Measurements from ENCODE around the gene SSC4D.
A peak's percentile ranks its signal among the peaks of the same experiment; 100 is the strongest.

Gene SSC4D

DNA sequence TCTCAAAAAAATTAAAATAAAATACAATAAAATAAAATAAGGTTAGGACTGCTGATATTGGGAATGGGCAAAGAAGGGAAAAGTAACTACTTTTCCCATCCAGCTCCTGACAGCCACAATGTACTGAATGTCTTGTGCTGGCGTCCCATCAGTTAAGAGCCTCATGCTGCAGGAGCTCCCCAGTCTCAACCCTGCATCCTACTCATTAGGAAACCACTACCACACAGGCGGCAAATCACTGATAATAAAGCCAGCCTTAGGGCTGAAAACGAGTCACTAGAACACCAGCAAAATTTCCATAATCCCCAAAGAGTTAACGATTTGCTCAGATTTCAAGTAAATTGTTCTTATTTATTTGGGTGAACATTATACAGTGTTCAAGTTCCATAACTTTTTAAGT, 55.0 kb downstream of the SSC4D start:
- no peak for DNase-seq (ENCODE audit: low read depth)

DNA sequence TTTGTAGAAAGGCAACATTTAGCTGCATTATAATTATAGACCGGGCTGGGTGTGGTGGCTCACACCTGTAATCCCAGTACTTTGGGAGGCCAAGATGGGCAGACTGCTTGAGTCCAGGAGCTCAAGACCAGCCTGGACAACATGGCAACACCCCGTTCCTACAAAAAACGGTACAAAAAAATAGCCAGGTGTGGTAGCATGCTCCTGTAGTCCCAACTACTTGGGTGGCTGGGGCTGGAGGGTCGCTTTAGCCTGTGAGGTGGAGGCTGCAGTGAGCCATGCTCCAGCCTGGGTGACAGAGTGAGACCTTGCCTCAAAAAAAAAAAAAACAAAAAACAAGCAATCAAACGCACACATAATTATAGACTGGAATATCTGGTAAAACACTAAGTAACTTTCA, 55.8 kb downstream of the SSC4D start:
- DNase-seq (ENCODE audit: low read depth) = no peak

DNA sequence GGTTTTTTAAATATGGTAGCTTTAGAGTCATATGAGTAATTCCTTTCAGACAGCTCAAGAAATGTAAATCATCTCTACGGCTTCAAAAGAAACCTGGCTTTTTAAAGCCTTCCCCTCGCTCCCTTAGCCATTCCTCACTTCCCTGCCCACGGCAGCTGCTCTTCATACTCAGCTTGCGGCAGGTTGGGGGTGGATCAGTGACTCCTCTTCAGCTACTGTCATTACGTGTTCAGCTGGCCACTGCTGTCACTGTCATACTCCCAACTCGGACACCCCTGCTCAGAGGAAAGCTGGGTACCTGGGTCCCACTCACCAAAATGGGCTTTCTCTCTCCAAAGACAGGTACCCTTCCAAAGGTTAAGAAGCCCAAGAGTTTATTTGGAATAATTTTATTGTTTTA, 57.3 kb downstream of the SSC4D start:
- no peak for DNase-seq (ENCODE audit: low read depth)

DNA sequence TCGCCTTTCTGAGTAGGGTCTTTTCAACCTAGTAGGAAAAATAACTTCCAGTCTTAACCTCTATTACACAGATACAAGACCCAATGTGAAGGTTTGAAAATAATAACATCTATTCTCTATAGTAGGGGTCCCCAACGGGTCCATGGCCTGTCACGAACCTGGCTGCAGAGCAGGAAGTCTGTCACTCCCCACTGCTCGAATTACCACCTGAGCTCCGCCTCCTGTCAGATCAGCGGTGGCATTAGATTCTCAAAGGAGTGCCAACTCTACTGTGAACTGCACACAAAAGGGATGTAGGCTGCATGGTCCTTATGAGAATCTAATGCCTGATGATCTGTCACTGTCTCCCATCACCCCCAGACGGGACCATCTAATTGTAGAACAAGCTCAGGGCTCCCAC, 58.1 kb downstream of the SSC4D start:
- DNase-seq (ENCODE audit: low read depth) = no peak

DNA sequence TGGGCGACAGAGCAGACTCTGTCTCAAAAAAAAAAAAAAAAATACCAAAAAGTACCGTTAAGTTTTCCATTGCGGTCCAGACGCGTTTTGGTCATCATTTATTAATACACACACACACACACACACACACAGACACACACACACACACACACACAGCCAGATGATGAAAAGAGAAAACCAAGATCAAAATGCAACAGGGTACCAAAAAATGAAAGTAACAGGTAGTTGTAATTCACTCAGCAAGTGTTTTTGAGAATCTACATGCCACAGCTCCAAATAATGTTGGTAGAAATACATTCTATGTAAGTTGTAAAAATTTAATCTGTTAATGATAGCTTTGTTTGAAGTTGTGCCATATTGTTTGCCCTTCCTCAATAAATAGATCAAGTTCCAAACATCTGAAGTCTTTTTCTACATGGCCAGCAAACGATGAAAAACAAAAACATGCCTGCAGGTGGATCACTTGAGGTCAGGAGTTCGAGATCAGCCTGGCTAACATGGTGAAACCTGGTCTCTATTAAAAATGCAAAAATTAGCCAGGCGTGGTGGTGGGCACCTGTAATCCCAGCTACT, 60.1 kb downstream of the SSC4D start:
- no peak for DNase-seq (ENCODE audit: low read depth)

DNA sequence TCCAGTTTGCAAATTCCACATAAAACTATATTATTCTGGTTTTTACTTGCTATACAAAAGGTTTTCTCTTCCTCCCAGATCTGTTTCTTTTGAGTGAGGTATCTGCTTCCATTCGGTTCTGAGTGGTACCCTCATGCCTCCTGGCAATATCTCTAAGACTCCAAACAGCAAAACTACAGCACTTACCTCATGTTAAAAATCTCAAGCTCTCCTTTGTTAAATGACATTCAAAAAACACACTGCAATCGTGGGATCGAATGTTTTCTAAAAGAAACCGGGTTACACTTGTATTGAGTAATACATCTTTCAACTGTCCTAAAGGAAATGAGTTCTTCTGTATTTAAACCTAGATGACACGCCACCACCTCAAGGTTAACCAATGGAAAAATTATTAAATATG, 61.8 kb downstream of the SSC4D start:
- DNase-seq (ENCODE audit: low read depth) = no peak

DNA sequence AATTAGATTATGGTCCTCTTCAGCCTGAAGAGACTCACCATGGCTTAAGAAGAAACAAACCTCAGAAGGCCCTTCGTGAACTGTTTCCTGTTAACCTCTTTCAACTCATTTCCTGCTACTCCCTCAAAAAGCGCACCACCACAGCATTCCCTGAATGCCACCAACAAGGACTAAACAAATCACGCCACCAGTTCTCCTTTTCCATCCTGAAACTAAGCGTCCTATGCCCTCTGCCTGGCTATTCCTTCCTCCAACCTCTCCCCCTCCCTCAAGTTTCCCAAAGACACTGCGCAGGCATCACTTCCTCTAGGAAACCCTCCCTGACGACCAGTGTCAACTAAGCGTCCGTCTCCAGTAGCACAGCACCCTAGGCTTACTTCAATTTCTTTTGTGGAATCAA, 62.7 kb downstream of the SSC4D start:
- no peak for DNase-seq (ENCODE audit: low read depth)

DNA sequence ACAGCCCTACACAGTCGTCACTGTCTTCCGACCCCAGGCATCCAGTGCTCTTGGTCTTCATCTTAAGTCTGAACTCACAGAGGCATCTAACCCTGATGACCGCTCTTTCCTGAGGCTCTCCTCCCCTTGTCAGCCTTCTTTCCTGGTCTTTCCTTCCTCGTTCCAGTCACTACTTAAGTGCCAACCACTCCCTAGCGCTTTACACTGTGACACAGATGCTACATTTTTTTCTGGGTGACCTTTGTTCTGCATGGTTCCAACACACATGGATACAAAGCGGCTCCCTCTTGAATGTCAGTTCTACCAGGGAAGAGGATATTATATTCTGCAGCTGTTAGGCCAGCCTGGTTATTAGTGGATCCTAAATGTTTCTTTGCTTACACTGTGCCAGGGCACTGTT, 63.4 kb downstream of the SSC4D start:
- no peak for DNase-seq (ENCODE audit: low read depth)

DNA sequence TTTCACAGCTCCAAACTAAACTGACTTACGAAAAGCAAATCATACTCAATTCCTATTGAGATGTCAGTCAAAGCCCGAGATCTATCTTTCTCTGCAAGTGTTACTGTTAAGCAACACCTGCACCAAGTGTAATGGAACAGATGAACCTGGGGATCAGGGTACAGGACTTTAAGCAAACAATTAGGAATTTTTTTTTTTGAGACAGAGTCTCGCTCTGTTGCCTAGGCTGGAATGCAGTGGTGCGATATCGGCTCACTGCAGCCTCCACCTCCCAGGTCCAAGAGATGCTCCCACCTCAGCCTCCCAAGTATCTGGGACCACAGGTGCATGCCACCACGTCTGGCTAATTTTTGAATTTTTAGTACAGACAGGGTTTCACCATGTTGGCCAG, 65.6 kb downstream of the SSC4D start:
- no peak for DNase-seq (ENCODE audit: low read depth)

DNA sequence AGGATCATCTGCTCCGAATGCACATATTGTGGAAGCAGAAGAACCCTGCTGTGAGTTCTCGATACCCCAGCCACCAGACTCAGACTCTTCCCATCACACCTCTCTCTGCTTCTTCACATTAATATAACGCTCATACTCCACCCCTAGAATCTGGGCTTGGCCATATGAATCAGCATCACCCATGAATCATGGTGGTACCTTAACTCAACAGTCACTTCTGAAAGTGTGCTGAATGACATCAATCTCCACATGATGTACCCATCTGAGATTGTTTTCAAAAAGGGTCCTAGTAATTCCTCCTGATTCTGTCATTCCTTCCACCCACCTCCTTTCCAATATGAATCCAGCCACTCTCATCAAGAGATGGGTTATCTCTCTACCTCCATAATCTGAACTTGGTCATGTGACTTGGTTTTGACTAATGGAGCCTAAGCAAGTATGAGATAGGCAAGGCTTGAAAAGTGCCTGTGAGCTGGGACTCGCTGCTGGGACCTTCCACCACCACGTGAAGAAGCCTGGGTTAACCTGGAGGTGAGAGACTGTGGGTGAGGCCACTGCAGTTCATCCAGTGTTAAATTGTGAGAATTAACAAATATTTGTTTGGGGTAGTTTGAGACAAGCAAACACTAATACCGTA, 66.1 kb downstream of the SSC4D start:
- DNase-seq (ENCODE audit: low read depth) = no peak

DNA sequence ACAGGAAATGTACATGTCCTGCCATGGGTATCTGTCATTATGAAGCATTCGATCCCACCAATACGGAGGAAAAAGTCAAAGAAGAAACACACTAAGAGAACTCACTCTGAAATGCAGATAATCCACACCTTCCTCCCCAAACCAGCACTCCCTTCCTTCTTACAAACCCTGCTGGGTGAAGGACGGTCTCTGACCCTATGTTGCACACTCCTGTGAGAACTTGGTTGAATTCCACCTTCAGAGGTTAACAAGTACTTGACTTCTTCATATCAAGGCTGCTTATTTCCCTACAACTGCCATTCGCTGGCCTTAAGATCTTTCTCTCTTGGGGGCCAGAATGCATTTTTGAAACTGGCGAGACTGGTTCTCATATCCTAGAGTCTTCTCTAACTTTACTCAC, 67.3 kb downstream of the SSC4D start:
- no peak for DNase-seq (ENCODE audit: low read depth)

DNA sequence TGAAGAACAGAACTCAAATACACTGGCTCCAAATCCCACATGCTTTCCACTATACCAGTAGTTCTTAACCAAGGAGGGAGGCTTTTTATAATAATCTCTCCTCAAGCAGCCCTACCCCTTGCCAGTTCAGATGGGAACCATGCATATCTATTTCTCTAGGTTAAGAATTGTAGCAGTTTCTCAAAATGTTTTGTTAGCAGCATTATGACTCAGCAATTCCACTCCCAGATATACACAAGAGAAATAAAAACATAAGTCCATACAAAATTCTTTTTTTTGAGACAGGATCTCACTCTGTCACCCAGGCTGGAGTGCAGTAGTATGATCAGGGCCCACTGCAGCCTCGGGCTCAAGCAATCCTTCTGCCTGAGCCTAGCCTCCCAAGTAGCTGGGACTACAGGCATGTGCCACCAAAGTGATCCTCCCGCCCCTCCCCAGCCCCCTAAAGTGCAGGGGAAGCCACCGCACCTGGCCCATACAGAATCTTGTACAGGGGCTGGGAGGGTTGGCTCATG, 68.8 kb downstream of the SSC4D start:
- DNase-seq (ENCODE audit: low read depth) = peak; percentile 79
